Nucleus accumbens (tissue), 56 donors: ENCODE data around the gene FAM222A.

Source experiments
- DNase-seq, 56 donors: peaks; one replicate each; lab custom pipeline; 2025; lab: John Stamatoyannopoulos, UW

FAM222A gene

GRCh38 chr12:109710205-109710746 lies 3.3 kb upstream of the FAM222A start:
- no peak for DNase-seq

- no peak for DNase-seq
Measured at GRCh38 chr12:109710747-109711595, 2.7 kb upstream of the FAM222A start.

DNA sequence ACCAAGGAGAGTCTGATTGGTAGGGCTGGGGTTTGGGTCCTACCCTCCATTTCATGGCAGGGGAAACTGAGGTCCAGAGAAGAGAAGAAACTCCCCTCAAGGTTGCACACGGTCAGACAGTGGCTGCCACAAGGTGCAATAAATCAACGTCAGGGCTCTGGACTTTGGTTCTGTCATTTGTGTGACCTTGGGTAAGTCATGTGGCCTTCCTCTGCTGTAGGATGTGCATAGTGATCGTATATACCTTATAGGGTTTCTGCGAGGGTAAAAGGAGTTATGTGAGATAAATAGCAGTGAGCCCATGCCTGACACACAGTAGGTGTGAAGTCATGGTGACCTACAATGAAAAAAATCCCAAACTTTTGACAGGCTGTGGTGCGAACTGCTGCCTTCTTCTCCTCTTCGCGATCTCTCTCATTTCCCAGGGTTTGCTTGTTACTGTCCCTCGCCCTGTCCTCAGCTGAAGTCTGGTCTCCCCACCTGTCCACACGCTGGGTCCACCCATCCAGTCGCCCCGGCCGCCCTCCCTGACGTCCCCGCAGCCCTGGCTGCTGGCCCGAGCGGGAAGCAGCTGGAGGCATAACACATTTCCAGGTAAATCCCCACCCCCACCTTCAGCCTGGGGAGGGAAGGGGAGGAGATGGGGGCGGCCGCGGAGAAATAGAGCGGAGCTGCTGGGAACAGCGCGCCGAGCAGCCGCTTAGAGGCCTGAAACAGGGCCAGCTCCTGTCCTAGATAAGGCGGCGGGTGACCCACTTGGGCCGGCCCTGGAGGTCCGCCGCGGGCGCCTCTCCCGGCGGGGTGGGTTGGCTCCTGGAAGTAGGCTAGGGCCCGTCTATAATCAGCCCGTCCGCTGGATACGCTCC lies 1.8 kb upstream of the FAM222A start:
- peak in 2 of 56 donors; percentile 23 to 31 for DNase-seq

- DNase-seq, result peak in 35 of 56 donors; percentile 21 to 72 (median 41)
Measured at GRCh38 chr12:109714141-109714912, 702 bp downstream of the FAM222A start.

GRCh38 chr12:109714913-109715244 lies 1.3 kb downstream of the FAM222A start:
- no peak for DNase-seq

DNA sequence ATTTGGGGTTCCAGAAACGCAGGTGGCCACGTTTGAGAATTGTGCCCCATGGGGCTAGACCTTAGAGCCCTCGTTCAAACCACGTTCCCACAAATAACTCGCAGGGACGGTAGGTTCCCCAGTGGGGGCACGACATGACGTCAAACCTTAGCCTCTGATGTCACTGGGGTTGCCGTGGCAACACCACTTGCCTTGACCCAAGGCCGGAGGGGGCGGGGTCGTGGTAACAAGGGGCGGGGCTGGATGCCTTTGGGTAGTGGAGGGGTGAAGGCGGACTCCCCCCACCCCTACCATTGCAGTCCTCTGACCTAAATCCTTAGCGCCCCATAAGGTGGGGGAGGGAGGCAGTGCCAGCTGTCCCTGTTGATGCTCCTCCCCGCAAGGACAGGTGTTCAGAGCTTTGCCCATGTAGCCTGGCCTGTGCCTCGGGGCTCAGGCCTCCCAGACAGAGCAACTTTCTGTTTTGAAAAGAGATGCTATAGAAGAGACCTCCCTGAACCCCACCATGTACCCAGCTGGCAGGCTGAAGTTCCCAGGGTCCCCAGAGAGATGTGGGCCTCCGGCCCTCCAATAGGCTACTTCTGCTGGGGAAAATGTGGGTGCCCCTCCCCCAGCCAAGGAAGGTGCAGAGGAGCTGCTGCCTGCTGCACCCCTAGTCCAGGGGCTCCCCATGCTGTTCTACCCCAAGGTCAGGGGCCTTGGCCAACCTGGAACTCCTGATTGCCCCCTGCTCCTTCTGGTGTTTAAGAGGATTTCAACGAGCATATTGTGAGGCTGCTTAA lies 1.9 kb downstream of the FAM222A start:
- peak in 26 of 56 donors; percentile 11 to 82 (median 46) for DNase-seq

GRCh38 chr12:109716092-109716479 lies 2.5 kb downstream of the FAM222A start:
- DNase-seq, result peak in 24 of 56 donors; percentile 19 to 74 (median 49)

DNA sequence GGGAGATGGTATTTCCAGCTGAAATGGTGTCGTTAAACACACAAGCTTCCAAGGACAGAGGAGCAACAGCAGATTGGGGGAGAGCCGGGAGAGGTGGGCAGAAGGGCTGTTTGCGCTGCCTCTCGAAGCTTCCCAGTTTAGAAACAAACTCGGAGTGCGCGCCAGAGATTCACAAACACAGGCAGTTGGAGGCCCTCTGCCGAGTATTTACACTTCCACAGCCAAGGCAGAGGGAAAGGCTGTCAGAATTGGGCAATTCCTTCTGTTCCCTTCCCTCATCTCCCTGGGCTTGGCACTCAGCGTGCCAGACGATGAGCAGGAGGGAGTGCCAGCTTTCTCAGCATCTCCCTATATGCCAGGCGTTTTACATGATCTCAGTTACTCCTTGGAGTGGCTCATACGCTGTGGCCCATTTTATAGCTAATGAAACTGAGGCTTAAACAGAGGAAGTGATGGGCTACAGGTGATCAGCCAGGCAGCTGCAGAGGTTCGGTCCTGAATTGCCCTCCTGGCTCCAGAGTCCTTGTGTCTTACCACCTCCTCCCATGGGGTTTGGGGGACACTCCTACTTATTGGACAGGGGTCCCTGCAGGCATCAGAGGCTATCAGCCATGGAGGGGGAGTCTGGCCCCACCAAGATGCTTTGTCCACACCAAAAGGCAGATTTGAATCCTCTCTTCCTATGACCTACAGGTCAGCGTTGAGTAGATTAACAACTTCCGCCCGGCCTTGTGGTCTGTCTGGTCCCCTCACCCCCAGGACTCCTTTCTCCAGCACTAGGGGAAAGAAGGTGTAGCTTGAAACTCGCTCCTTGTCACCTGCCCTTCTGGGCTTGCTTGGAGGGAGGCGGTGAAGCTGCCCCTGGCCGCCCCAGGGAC lies 3.1 kb downstream of the FAM222A start:
- DNase-seq, result peak in 44 of 56 donors; percentile 28 to 75 (median 49)

- peak in 2 of 56 donors; percentile 34 to 42 for DNase-seq
Measured at GRCh38 chr12:109717390-109718357, 4.0 kb downstream of the FAM222A start.

DNA sequence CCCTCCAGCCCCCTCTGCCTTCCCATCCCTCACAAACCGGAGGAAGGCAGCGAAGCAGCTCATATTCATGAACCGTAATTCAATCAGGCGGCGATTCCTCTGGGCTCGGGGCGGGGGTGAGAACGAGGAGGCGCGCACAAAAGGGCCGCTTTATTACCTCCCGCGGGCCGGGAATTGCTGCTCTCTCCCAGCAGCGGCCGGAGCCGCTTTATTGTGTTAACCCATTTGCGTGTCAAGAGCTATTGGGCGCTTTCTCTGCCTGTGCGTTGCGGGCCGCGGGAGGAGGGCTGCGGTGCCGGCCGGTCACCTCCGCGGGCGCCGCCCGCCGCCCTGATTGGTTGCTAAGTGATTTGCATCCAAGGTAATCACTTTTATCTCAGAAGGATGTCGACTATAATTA lies 4.8 kb downstream of the FAM222A start:
- peak in 38 of 56 donors; percentile 12 to 82 (median 42) for DNase-seq

DNA sequence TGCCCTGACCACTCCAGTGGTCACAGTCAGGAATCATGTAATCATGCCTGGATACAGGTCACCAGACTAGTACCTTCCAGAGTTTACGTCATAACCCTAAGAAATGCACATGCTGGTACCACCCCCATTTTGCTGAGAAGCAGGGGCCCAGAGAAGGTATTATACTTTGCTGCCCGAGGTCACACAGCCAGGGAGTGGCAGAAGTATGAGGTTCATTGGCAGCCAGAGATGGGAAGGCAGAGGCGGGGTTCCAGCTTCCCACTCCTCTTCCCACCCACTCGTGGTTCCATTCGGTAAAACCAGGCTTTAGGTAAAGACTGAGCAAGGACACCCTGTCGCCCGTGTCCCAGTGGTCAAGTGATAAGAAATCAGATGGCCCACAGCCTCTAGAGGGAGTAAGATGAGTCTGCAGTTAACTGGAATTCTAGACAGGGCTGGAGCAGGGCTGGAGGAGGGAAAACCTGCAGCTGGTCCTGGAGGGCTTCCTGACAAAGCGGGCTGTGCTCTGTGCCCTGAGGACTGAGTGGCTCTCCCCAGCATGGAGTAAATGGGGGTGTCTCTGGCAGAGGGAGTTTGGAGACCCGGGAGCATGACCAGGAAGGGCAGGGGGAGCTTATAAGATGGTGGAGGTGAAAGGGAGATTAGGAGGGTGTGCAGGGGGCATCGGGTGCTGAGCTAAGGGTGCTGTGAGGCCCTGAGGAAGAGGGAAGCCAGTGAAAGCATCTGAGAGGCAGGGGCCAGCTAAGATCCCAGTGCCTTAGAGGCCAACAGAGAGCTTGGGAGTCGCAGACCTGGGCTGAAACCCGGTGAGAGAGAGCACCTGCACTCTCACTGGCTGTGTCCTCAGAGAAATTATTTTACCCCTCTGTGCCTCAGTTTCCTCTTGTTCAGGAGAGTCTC lies 5.7 kb downstream of the FAM222A start:
- DNase-seq, result peak in 11 of 56 donors; percentile 9 to 40 (median 21)

DNA sequence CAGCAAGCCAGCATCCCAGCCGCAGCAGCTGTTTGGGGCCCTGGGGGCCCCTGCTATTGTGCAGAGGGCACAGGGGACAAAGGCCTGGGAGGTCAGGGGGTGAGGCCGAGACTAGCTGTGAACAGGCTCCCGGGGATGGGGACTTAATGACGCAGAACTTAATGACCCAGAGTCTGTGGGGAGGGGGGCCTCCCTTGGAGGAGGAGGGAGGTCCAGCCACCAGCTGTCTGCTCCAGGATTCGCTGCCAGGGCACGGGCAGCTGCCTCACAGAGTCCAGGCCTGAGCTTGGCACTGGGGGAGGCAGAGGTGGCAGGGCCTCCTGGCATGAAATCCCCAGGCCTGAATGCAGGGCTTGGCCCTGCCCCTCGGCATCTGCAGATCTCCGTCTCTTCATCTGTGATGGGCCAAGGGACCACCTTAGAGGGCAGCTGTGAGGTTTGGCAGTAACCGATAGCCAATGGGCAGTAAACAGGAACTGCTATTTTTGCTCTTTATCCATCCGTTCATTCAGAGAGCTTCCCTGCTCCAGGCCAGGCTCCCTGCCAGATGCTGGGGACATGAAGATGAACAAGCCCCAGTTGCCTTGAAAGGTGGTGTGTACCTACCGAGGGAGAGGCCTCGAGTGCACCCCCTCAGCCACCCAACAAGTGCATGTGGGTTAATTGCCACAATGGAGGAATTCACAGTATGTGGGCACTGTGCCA lies 6.7 kb downstream of the FAM222A start:
- DNase-seq, result peak in 54 of 56 donors; percentile 31 to 89 (median 74)

GRCh38 chr12:109720857-109721189 lies 7.2 kb downstream of the FAM222A start:
- no peak for DNase-seq

DNA sequence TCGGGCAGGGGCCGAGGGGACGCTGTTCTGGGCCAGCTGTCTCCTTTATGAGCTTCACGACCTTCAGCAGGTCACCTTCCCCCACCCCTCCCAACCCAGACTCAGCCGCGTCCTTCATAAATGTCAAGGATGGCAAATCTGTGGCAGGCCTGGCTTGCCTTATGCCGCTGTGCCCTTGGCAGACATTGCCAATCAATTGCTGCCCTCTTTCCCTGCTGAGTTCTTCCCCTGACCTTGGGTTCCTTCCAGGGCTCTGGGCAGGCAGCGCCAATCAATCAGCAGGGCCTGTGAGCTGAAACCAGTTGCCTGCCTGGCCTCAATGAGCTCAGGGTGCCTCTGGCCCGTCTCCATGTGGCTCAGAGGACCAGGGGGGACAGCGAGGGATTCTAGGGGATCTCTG lies 7.7 kb downstream of the FAM222A start:
- peak in 32 of 56 donors; percentile 7 to 68 (median 34) for DNase-seq

DNA sequence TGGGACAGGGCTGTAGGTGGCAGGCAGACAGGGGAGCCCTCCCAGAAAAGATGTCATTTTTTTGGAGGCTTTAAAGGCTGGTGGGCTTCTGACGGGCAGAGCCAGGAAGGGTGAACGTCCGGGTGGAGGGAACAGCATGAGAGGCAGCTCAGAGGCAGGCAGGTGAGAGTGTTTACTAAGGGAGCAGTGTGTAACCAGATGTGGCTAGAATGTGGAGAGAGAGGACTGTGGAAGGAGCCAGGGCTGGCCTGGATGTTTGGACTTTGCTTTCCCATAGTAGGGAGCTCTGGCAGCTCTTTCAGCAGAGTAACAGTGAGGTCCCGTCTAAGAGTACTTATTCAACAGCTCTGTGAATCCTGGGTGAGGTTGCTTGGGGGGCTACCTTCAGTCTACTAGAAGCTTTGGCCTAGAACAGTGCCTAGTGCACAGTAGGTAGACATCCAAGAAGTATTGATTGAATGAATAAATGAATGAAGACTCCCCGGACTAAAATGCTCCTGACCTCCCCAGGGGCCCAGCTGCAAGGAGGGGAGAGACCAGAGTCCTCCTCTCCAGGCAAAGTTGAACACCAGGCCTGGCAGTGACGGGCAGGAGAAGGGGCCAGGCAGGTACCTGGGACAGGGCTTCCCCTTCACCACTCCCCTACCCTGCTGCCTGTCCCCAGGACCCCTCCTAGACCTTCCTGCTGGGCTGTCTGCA lies 8.5 kb downstream of the FAM222A start:
- no peak for DNase-seq
